ENCODE measurements around the gene EDAR.

The EDAR gene

GRCh38 chr2:108911807-108912628 lies 77.0 kb downstream of the EDAR start:
- no peak for DNase-seq

- no peak for DNase-seq
These were observed 77.6 kb downstream of the EDAR start for GRCh38 chr2:108911401-108911800.

GRCh38 chr2:108910541-108911396 lies 78.3 kb downstream of the EDAR start:
- no peak for DNase-seq

- no peak for DNase-seq
These were observed 79.0 kb downstream of the EDAR start for GRCh38 chr2:108910011-108910431.

- DNase-seq, result no peak
These were observed 79.7 kb downstream of the EDAR start for GRCh38 chr2:108909275-108909823.

- DNase-seq, result no peak
These were observed 80.3 kb downstream of the EDAR start for GRCh38 chr2:108908713-108909070.

GRCh38 chr2:108907822-108908712 lies 81.0 kb downstream of the EDAR start:
- DNase-seq, result no peak

GRCh38 chr2:108906403-108907077 lies 82.5 kb downstream of the EDAR start:
- DNase-seq, result peak in 1 of 56 donors; percentile 34

GRCh38 chr2:108905906-108906305 lies 83.1 kb downstream of the EDAR start:
- DNase-seq, result no peak

GRCh38 chr2:108905176-108905575 lies 83.8 kb downstream of the EDAR start:
- no peak for DNase-seq

GRCh38 chr2:108904680-108905079 lies 84.3 kb downstream of the EDAR start:
- DNase-seq, result no peak

GRCh38 chr2:108898315-108899082 lies 90.5 kb downstream of the EDAR start:
- DNase-seq, result no peak

- DNase-seq, result no peak
These were observed 92.3 kb downstream of the EDAR start for GRCh38 chr2:108896741-108897140.

GRCh38 chr2:108895188-108895587 lies 93.8 kb downstream of the EDAR start:
- no peak for DNase-seq

- no peak for DNase-seq
These were observed 94.3 kb downstream of the EDAR start for GRCh38 chr2:108894766-108895165.

GRCh38 chr2:108893277-108893676 lies 95.7 kb downstream of the EDAR start:
- DNase-seq, result no peak

GRCh38 chr2:108889907-108890306 lies 99.1 kb downstream of the EDAR start:
- DNase-seq, result no peak

- DNase-seq, result no peak
These were observed 104.4 kb downstream of the EDAR start for GRCh38 chr2:108884619-108885018.

GRCh38 chr2:108878276-108878675 lies 110.7 kb downstream of the EDAR start:
- DNase-seq, result no peak

- no peak for DNase-seq
These were observed 111.5 kb downstream of the EDAR start for GRCh38 chr2:108877506-108877905.

Measured in nucleus accumbens (tissue), 56 donors.